Astrocyte of the cerebellum (primary cell): ENCODE data around the gene SLAMF9.

Experiments
- DNase-seq: peaks from one replicate; pipeline ENCODE4 v3.0.0-alpha.2; 2011; ENCODE audit warnings: low read depth
- H3K4me3 ChIP-seq: 2 replicates; pipeline ENCODE4 v1.5.1; 2011; ENCODE audit warnings: mild to moderate bottlenecking, low read depth, low read length, moderate library complexity
- in situ Hi-C: cut with HindIII; loops from 2 replicates; pipeline ENCODE4 v1.10.0; 2017; ENCODE audit warnings: low sequenced_read_pairs
- TF ChIP-seq, protein P1 (sequence below): IDR thresholded peaks from 2 replicates; pipeline ENCODE4 v1.5.1; 2012; ENCODE audit warnings: low read length, low read depth, moderate library complexity, mild to moderate bottlenecking; ENCODE audit errors: missing control alignments

SLAMF9 gene

DNA sequence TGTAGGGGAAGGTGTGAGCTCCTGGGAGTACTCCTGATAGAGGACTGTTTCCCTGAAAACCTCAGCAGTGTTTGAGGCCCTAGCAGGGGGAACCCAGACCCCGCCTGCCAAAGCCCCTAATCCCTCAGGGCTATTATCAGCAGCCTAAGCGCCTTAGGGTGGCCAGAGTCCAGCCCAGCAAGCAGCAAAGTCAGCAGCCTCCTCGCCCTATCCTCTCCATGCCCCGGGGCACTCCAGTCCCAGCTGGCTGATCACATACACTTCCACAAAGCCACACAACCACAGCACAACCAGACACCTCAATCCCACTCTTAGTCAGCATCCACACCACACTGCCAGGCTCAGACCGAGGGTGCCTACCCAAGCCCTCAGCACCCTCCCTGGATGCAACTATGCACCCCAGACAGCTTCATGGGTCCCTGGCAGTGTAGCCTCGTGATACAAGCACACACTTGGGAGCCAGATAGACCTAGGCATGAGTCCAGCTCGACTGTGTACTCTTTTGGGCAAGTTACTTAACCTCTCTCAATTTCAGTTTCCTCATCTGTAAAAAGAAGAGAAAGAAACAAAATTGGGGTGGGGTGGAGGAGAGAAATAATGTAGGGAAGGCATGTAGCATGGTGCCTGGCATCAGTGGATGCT lies 15.7 kb downstream of the SLAMF9 start:
- in situ Hi-C loops: no loop called here

DNA sequence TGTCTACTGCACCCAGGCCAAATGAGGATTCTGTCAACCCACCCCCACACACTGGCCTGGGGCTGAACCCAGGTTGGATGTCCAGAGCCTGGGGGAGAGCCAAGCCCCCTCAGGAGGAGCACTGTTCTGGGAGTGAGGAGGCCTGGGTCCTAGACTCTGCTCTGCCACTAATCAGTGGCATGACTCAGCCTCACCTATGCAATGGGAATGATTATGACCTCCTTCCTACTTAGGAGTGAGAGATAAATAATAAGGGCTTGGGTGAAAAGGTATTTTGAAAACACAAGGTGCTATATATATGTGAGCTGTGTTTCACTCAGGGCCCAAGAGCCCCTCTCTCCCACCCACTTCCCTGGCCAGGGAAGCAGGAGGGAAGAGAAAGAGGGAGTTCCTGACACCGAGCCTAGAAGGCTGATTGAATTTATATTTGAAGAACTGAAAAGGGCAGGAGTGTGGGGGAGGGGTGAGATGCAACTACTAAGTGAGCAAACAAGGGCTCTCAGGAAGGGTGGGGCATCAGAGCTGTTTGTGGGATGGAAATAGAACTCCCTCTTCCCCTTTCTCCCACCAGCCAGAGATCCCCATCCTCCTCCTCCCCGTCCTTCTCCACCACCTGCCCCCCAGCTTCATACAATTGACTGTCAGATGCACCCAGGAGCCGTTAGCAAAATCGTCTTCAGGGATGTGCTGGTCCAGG lies 16.8 kb downstream of the SLAMF9 start:
- in situ Hi-C loops: no loop called here
- no peak overlapping the region for H3K4me3 ChIP-seq
- TF ChIP-seq, protein P1, sequence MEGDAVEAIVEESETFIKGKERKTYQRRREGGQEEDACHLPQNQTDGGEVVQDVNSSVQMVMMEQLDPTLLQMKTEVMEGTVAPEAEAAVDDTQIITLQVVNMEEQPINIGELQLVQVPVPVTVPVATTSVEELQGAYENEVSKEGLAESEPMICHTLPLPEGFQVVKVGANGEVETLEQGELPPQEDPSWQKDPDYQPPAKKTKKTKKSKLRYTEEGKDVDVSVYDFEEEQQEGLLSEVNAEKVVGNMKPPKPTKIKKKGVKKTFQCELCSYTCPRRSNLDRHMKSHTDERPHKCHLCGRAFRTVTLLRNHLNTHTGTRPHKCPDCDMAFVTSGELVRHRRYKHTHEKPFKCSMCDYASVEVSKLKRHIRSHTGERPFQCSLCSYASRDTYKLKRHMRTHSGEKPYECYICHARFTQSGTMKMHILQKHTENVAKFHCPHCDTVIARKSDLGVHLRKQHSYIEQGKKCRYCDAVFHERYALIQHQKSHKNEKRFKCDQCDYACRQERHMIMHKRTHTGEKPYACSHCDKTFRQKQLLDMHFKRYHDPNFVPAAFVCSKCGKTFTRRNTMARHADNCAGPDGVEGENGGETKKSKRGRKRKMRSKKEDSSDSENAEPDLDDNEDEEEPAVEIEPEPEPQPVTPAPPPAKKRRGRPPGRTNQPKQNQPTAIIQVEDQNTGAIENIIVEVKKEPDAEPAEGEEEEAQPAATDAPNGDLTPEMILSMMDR: no peak
- DNase-seq: no peak

More for the DNA sequence above, 15.7 kb downstream of the SLAMF9 start:
- H3K4me3 ChIP-seq: no peak overlapping the region
- TF ChIP-seq, protein P1: no peak
- no peak for DNase-seq

DNA sequence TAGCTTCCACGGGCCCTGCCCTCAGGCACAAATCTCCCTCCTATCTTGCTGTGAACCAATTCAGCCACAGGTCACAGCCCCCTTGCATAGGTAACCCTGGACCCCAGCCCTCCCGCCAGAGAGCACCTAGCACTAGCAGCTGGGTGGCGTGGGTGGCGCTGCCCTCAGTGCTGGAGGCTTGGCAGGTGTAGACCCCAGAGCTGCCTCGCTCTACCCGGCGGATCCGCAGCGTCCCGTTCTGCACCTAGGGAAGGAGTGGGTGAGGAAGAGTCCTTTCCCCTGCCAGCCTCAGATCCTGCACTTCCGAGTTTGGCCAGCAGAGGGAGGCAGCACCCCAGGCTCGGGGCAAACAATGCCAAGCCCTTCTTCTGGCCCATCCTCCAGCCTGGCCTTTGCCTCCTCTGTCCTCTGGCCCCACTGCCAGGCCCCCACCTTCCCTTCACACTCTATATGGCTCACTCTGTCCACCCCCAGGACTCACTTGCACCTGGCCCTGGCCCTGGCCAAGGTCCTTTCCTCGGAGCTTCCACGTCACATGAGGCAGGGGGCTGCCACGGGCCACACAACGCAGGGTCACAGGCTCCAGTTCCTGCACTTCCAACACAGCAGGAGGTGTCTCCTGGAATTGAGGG lies 17.6 kb downstream of the SLAMF9 start:
- TF ChIP-seq, protein P1: peak; percentile 93
- DNase-seq: no peak
- no peak overlapping the region for H3K4me3 ChIP-seq
- in situ Hi-C loops: no loop called here

DNA sequence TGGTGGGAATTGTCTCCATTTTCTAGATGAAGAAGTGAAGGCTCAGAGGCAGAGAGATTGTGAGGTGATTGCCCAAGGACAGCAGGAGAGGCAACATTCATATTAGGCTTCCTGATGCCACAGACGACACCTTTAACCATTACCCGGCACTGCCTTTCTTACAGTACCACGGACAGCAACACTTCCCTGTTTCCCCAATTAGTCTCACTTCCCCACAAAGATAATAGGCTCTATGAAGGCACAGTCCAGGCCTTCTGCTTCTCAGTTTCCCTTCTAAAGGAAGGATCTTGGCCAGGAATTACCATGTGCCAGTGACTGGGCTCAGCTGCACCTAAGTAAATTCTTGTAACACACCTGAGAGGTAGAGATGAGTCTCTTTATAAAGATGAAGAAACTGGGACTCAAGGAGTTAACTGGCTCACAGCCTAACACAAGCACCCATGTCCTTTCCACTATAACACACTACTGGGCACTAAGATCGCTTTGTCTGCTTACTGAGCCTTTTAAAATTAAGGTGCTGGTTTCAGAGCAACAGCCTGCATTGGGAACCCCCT lies 18.2 kb downstream of the SLAMF9 start:
- no peak for DNase-seq
- in situ Hi-C loops: no loop called here
- TF ChIP-seq, protein P1: no peak
- H3K4me3 ChIP-seq: no peak overlapping the region

DNA sequence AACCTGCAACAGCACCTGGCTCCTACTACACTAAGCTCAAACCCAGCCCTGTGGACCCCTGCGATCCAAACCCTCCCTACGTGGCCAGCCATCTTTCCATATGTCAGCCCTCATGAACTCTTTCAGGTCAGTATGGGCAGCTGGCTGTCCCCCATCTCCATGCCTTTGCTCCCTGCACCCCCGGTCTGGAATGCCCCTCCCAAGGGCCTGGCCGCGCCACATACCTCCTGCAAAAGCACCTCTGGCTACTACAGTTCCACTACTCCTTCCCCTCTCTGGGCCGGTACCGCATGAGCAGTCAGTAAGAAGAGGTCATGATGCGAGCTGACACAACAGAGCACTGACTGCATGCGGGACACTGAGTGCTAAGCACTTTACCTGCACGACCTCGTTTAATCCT lies 18.7 kb downstream of the SLAMF9 start:
- TF ChIP-seq, protein P1: no peak
- DNase-seq: no peak
- in situ Hi-C loops: no loop called here
- no peak overlapping the region for H3K4me3 ChIP-seq

DNA sequence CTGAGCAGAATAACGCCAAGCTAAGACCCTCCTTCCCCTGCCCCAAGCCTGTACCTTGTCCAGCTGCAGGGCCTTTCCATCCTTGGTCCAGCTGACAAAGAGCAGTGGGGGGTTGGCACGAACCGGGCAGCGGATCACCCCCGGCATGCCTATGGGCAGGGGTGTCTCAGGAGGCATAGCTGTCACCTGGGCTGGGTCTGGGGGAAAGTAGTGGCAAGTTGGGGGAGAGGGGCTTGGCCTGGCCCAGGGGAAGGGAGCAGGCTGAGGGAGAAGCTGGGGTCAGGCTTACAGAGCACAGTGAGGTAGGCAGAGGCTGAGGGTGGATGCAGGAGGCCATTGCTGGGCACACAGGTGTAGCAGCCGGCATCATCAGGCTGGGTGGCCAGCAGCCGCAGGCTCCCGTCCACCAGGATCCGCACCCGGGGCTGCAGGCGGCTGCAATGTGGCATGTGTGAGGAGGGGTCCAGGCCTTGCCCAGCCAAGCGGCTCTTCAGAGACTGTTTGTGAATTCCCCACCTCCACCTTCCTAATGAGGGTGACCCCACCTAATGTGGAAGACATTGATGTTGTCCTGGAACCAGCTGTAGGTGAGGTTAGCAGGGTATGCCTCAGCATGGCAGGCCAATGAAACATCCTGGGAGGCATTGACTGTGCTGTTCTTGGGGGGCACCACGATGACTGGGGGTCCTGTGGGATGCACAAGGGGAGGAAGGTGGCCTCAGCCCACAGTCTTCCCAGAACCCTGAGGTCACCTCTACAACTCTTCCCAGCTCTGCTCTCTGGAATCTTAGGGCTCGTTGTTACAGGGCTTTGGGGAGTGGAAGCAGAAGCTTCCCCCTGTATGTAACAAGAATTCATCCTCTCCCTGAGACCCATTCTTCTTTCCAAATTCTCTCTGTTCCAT lies 19.6 kb downstream of the SLAMF9 start:
- in situ Hi-C loops: no loop called here
- H3K4me3 ChIP-seq: no peak overlapping the region
- DNase-seq: no peak
- TF ChIP-seq, protein P1: no peak
